Ishikawa (cell line): Measurements from ENCODE around the gene PCK1.

Experiments used
- CEBPB ChIP-seq: IDR thresholded peaks from 2 replicates; pipeline ENCODE4 v1.6.1; 2012
- CREB1 ChIP-seq: IDR thresholded peaks from 2 replicates; pipeline ENCODE4 v1.6.1; 2012; ENCODE audit warnings: low read depth
- EGR1 ChIP-seq: IDR thresholded peaks from 2 replicates; pipeline ENCODE4 v1.6.1; 2012
- EP300 ChIP-seq: IDR thresholded peaks from 2 replicates; pipeline ENCODE4 v1.6.1; 2012; ENCODE audit warnings: borderline replicate concordance
- FOXM1 ChIP-seq: IDR thresholded peaks from 2 replicates; pipeline ENCODE4 v1.6.1; 2012; ENCODE audit warnings: low read depth, borderline replicate concordance
- MAX ChIP-seq: IDR thresholded peaks from 2 replicates; pipeline ENCODE4 v1.6.1; 2012
- NFIC ChIP-seq: IDR thresholded peaks from 2 replicates; pipeline ENCODE4 v1.6.1; 2012
- RAD21 ChIP-seq: IDR thresholded peaks from 2 replicates; pipeline ENCODE4 v1.6.1; 2012; ENCODE audit warnings: low read depth
- REST ChIP-seq: IDR thresholded peaks from 2 replicates; pipeline ENCODE4 v1.6.1; 2012; ENCODE audit warnings: low read depth, mild to moderate bottlenecking
- TAF1 ChIP-seq: IDR thresholded peaks from 2 replicates; pipeline ENCODE4 v1.6.1; 2012; ENCODE audit warnings: low read depth, mild to moderate bottlenecking
- TCF12 ChIP-seq: IDR thresholded peaks from 2 replicates; pipeline ENCODE4 v1.6.1; 2012; ENCODE audit warnings: low read depth
- TEAD4 ChIP-seq: IDR thresholded peaks from 2 replicates; pipeline ENCODE4 v1.6.1; 2012
- USF1 ChIP-seq: IDR thresholded peaks from 2 replicates; pipeline ENCODE4 v1.6.1; 2012
- YY1 ChIP-seq: IDR thresholded peaks from 2 replicates; pipeline ENCODE4 v1.6.1; 2012; ENCODE audit warnings: low read depth
- ZBTB7A ChIP-seq: IDR thresholded peaks from 2 replicates; pipeline ENCODE4 v1.6.1; 2012; ENCODE audit warnings: low read depth

PCK1 gene

GRCh38 chr20:57605045-57605444 is 44.1 kb downstream of the PCK1 start:
- TF ChIP-seq MAX: no peak
- no peak for TF ChIP-seq USF1
- no peak for TF ChIP-seq NFIC
- no peak for TF ChIP-seq TCF12
- no peak for TF ChIP-seq EP300
- no peak for TF ChIP-seq CEBPB
- TF ChIP-seq TEAD4: no peak
- TF ChIP-seq EGR1: no peak
- TF ChIP-seq REST: no peak
- no peak for TF ChIP-seq TAF1
- no peak for TF ChIP-seq ZBTB7A
- TF ChIP-seq FOXM1: no peak
- no peak for TF ChIP-seq RAD21
- no peak for TF ChIP-seq CREB1

GRCh38 chr20:57605878-57606277 is 45.0 kb downstream of the PCK1 start:
- TF ChIP-seq ZBTB7A (no peak), CREB1 (no peak), REST (no peak), RAD21 (no peak), EP300 (no peak), TCF12 (no peak), MAX (no peak), NFIC (no peak), USF1 (no peak), CEBPB (no peak), TEAD4 (no peak), YY1 (no peak), EGR1 (no peak)

GRCh38 chr20:57608516-57608915 is 47.6 kb downstream of the PCK1 start:
- no peak for TF ChIP-seq MAX

- no peak for TF ChIP-seq TCF12
- no peak for TF ChIP-seq FOXM1
- TF ChIP-seq CREB1: no peak
- no peak for TF ChIP-seq MAX
- TF ChIP-seq ZBTB7A: no peak
- no peak for TF ChIP-seq REST
- TF ChIP-seq CEBPB: no peak
- TF ChIP-seq RAD21: no peak
- no peak for TF ChIP-seq TAF1
- no peak for TF ChIP-seq EGR1
- no peak for TF ChIP-seq YY1
- no peak for TF ChIP-seq TEAD4
- TF ChIP-seq NFIC: no peak
- TF ChIP-seq EP300: no peak
- TF ChIP-seq USF1: no peak
Observed at GRCh38 chr20:57609086-57609841, 48.4 kb downstream of the PCK1 start.
